ENCODE measurements around the gene TM4SF20.

- TF ChIP-seq CTCF (conservative IDR thresholded peaks at IDR 0.05 in 1 of 2, IDR thresholded peaks at IDR 0.05 in 1 of 2; ENCODE audit: extremely low read depth in 1 of 2, insufficient read depth in 1 of 2, low read depth in 1 of 2, low read length in 2 of 2) (no peak), EZH2 (IDR thresholded peaks at IDR 0.05; ENCODE audit: borderline replicate concordance, low read length) (no peak)
Observed at GRCh38 chr2:227366769-227367426, 12.2 kb downstream of the TM4SF20 start.
